ENCODE data around the gene SLC13A1.

SLC13A1 gene

GRCh38 chr7:123169065-123169464 is 30.7 kb downstream of the SLC13A1 start:
- no peak overlapping the region for H3K27ac ChIP-seq
- TF ChIP-seq, protein P1, sequence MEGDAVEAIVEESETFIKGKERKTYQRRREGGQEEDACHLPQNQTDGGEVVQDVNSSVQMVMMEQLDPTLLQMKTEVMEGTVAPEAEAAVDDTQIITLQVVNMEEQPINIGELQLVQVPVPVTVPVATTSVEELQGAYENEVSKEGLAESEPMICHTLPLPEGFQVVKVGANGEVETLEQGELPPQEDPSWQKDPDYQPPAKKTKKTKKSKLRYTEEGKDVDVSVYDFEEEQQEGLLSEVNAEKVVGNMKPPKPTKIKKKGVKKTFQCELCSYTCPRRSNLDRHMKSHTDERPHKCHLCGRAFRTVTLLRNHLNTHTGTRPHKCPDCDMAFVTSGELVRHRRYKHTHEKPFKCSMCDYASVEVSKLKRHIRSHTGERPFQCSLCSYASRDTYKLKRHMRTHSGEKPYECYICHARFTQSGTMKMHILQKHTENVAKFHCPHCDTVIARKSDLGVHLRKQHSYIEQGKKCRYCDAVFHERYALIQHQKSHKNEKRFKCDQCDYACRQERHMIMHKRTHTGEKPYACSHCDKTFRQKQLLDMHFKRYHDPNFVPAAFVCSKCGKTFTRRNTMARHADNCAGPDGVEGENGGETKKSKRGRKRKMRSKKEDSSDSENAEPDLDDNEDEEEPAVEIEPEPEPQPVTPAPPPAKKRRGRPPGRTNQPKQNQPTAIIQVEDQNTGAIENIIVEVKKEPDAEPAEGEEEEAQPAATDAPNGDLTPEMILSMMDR (conservative IDR thresholded peaks at IDR 0.05; ENCODE audit: low read depth, low read length) = no peak
- H3K4me1 ChIP-seq (ENCODE audit: low read depth, poor library complexity, severe bottlenecking) = no peaks in the 10 kb centered on the region
- no peak overlapping the region for H3K4me3 ChIP-seq (IDR thresholded peaks at IDR 0.05; ENCODE audit: insufficient read depth, low read depth, low read length)
- no peaks in the 10 kb centered on the region for H3K36me3 ChIP-seq (ENCODE audit: insufficient read depth)
- H3K79me2 ChIP-seq (ENCODE audit: insufficient read depth, low read depth) = no peaks in the 10 kb centered on the region
- no peaks in the 10 kb centered on the region for H4K20me1 ChIP-seq (ENCODE audit: insufficient read depth)
- H3K27me3 ChIP-seq (ENCODE audit: insufficient read depth, low read depth) = no peaks in the 10 kb centered on the region
- no peak overlapping the region for H3K9ac ChIP-seq
- no peak overlapping the region for H3K4me2 ChIP-seq
- no peak overlapping the region for H2AFZ ChIP-seq (ENCODE audit: low read depth)

DNA sequence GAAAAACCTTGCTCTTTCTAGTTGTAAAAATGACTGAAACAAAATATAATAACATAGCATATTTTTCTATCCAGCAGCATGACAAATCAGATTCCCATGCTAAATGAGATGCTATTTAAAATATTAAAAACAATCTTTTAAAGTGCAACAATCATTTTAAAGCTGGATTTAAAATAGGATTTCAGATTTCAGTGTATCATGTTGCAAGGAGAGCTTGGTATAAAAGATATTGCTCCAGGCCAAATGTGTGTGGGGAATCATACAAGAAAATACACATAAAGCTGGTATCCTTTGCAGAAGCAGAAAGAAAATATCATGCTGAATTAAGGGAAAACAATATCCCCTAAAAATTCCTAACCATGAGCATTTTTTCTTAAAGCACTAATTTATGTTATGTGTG is 42.2 kb downstream of the SLC13A1 start:
- Histone ChIP-seq H3K9ac (no peak overlapping the region), H2AFZ (ENCODE audit: low read depth) (no peak overlapping the region), H3K36me3 (ENCODE audit: insufficient read depth) (no peaks in the 10 kb centered on the region), H3K79me2 (ENCODE audit: insufficient read depth, low read depth) (no peaks in the 10 kb centered on the region), H3K4me2 (no peak overlapping the region), H3K27me3 (ENCODE audit: insufficient read depth, low read depth) (no peaks in the 10 kb centered on the region), H3K4me3 (IDR thresholded peaks at IDR 0.05; ENCODE audit: insufficient read depth, low read depth, low read length) (no peak overlapping the region), H4K20me1 (ENCODE audit: insufficient read depth) (no peaks in the 10 kb centered on the region), H3K27ac (no peak overlapping the region), H3K4me1 (ENCODE audit: low read depth, poor library complexity, severe bottlenecking) (peaks cover 14% of the 10 kb centered on the region)
- TF ChIP-seq, protein P1 (conservative IDR thresholded peaks at IDR 0.05; ENCODE audit: low read depth, low read length) = no peak

GRCh38 chr7:123155571-123155970 is 44.2 kb downstream of the SLC13A1 start:
- TF ChIP-seq, protein P1 (conservative IDR thresholded peaks at IDR 0.05; ENCODE audit: low read depth, low read length) = no peak
- no peak overlapping the region for H3K9ac ChIP-seq
- H3K27ac ChIP-seq = no peak overlapping the region
- no peak overlapping the region for H3K4me3 ChIP-seq (IDR thresholded peaks at IDR 0.05; ENCODE audit: insufficient read depth, low read depth, low read length)
- H3K4me2 ChIP-seq = no peak overlapping the region
- H3K79me2 ChIP-seq (ENCODE audit: insufficient read depth, low read depth) = no peaks in the 10 kb centered on the region
- no peaks in the 10 kb centered on the region for H3K27me3 ChIP-seq (ENCODE audit: insufficient read depth, low read depth)
- no peaks in the 10 kb centered on the region for H4K20me1 ChIP-seq (ENCODE audit: insufficient read depth)
- H2AFZ ChIP-seq (ENCODE audit: low read depth) = no peak overlapping the region
- no peaks in the 10 kb centered on the region for H3K36me3 ChIP-seq (ENCODE audit: insufficient read depth)
- H3K4me1 ChIP-seq (ENCODE audit: low read depth, poor library complexity, severe bottlenecking) = peaks cover 14% of the 10 kb centered on the region

- H3K79me2 ChIP-seq (ENCODE audit: insufficient read depth, low read depth) = no peaks in the 10 kb centered on the region
- no peak overlapping the region for H3K27ac ChIP-seq
- TF ChIP-seq, protein P1 (conservative IDR thresholded peaks at IDR 0.05; ENCODE audit: low read depth, low read length) = peak; percentile 95
- peak overlapping the region; percentile 17; the same call in 1 of the 2 replicates for H2AFZ ChIP-seq (ENCODE audit: low read depth)
- 0 out of 2 replicates have a peak overlapping the region, but pooled peaks have one; percentile 1 for H3K4me2 ChIP-seq
- H3K27me3 ChIP-seq (ENCODE audit: insufficient read depth, low read depth) = no peaks in the 10 kb centered on the region
- no peak overlapping the region for H3K4me3 ChIP-seq (IDR thresholded peaks at IDR 0.05; ENCODE audit: insufficient read depth, low read depth, low read length)
- peaks cover 10% of the 10 kb centered on the region for H3K4me1 ChIP-seq (ENCODE audit: low read depth, poor library complexity, severe bottlenecking)
- H3K36me3 ChIP-seq (ENCODE audit: insufficient read depth) = no peaks in the 10 kb centered on the region
- H3K9ac ChIP-seq = no peak overlapping the region
- H4K20me1 ChIP-seq (ENCODE audit: insufficient read depth) = no peaks in the 10 kb centered on the region
Measured at GRCh38 chr7:123154231-123154860, 45.4 kb downstream of the SLC13A1 start.
